Forelimb muscle (tissue), 1 donor: Measurements from ENCODE around the gene TAP2. TPM values are rescaled to one million over a fixed set of nuclear protein-coding genes. Genes with fewer than 3 reads are reported as not detected.
"Not testable (repeated sequence)": the region's sequence is repeated elsewhere in the genome, so short reads cannot be mapped to it uniquely, and the experiment has no call there.

Experiments
- DNase-seq: peaks from one replicate; pipeline ENCODE4 v3.0.0-alpha.2; 2013; ENCODE audit warnings: low read depth
- polyA plus RNA-seq: library from polyadenylated mRNA; unstranded; fragments of 120-200 nt; gene quantifications from one replicate; pipeline ENCODE4 v1.2.1, GENCODE V29; 2013; ENCODE audit not compliant: insufficient read length

The TAP2 gene
- polyA plus RNA-seq, 1 donor = 3.8 TPM

- no peak for DNase-seq
These were observed 3.2 kb downstream of the TAP2 start for GRCh38 chr6:32835167-32835893.

- DNase-seq = no peak
These were observed 4.9 kb downstream of the TAP2 start for GRCh38 chr6:32833664-32834063.

GRCh38 chr6:32832535-32832934 lies 6.0 kb downstream of the TAP2 start:
- DNase-seq = no peak

GRCh38 chr6:32830936-32831335 lies 7.6 kb downstream of the TAP2 start:
- DNase-seq = no peak

- DNase-seq = no peak
These were observed 8.5 kb downstream of the TAP2 start for GRCh38 chr6:32830017-32830416.

- no peak for DNase-seq
These were observed 9.0 kb downstream of the TAP2 start for GRCh38 chr6:32829495-32829894.

- no peak for DNase-seq
These were observed 11.5 kb downstream of the TAP2 start for GRCh38 chr6:32827025-32827424.

- DNase-seq = no peak
These were observed 12.6 kb downstream of the TAP2 start for GRCh38 chr6:32825966-32826365.

GRCh38 chr6:32819729-32820128 lies 18.8 kb downstream of the TAP2 start:
- no peak for DNase-seq

- no peak for DNase-seq
These were observed 19.7 kb downstream of the TAP2 start for GRCh38 chr6:32818867-32819266.

GRCh38 chr6:32816746-32817204 lies 21.8 kb downstream of the TAP2 start, which contains the start of gene HLA-DOB:
Gene HLA-DOB (minus strand): TSS chr6:32817002. CDS start chr6:32816951, 51 bp downstream.
- no peak for DNase-seq

- no peak for DNase-seq
These were observed 22.5 kb downstream of the TAP2 start for GRCh38 chr6:32815996-32816395.

GRCh38 chr6:32815115-32815514 lies 23.4 kb downstream of the TAP2 start:
- DNase-seq = no peak

GRCh38 chr6:32814145-32814544 lies 24.4 kb downstream of the TAP2 start:
- DNase-seq = no peak

- no peak for DNase-seq
These were observed 29.4 kb downstream of the TAP2 start for GRCh38 chr6:32809171-32809570.

- no peak for DNase-seq
These were observed 31.4 kb downstream of the TAP2 start for GRCh38 chr6:32807020-32807580.

- DNase-seq = not testable (repeated sequence)
These were observed 33.1 kb downstream of the TAP2 start for GRCh38 chr6:32805404-32805803.

GRCh38 chr6:32803416-32803815 lies 35.1 kb downstream of the TAP2 start:
- no peak for DNase-seq

- DNase-seq = no peak
These were observed 38.8 kb downstream of the TAP2 start for GRCh38 chr6:32799740-32800139.

- no peak for DNase-seq
These were observed 39.4 kb downstream of the TAP2 start for GRCh38 chr6:32799168-32799567.

- DNase-seq = peak; percentile 40
These were observed 41.4 kb downstream of the TAP2 start for GRCh38 chr6:32796848-32797776.

- no peak for DNase-seq
These were observed 44.0 kb downstream of the TAP2 start for GRCh38 chr6:32794510-32794909.
